ENCODE measurements around the gene CELF1. TPM values are rescaled to one million over a fixed set of nuclear protein-coding genes. Genes with fewer than 3 reads are reported as not detected.

Gene CELF1
- total and polyA plus RNA-seq, 2 experiments from 2014 or later = 124 to 233 TPM

DNA sequence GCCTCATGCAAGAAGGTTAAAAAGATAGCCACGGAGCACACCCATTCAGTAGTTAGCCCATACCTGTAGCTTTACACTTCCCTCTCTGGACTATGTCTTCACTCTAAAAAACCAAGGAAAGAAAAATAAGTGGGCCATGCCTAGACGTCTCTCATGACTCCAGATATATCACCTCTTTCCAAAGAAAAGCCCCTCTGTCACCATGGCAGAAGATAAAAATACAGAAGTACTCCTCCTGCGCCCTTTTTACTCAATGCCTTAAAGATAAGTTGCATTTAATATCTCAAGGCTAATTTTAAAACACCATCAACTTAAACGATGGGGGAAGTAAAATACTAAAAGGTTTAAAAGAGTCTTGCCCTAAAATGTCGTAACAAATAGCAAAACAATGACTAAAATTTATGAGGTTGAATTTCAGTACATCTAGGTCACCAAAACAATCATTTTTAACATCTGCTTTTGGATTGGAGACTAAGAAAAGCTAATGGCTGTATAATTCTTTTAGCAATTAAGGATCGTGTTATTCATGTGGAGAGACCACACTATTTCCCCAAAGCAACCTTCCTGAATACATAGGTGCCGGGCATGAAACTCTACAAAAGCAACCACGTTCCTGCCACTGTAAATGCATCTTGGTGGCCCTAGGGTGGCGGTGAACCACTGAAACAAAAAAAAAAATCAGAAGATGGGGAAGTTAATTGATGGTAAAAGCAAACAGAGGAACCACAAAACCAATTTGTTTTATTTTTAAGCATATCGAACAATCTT, 46.0 kb downstream of the CELF1 start (continued):
- no peak for TF ChIP-seq JUNB (IDR thresholded peaks at IDR 0.05; ENCODE audit: unreplicated experiment)
- TF ChIP-seq EZH2phosphoT487 (IDR thresholded peaks at IDR 0.05; ENCODE audit: unreplicated experiment) = no peak
- no peak for TF ChIP-seq CTCF (conservative IDR thresholded peaks at IDR 0.05; ENCODE audit: low read depth in 2 of 2)
- TF ChIP-seq REST (IDR thresholded peaks at IDR 0.05; ENCODE audit: unreplicated experiment) = no peak
- TF ChIP-seq POLR2AphosphoS5 (IDR thresholded peaks at IDR 0.05; ENCODE audit: low read depth) = no peak
- no peak for TF ChIP-seq NANOG (IDR thresholded peaks at IDR 0.05; ENCODE audit: borderline replicate concordance)
- no peak for TF ChIP-seq EZH2 (IDR thresholded peaks at IDR 0.05; ENCODE audit: low read depth, unreplicated experiment)

DNA sequence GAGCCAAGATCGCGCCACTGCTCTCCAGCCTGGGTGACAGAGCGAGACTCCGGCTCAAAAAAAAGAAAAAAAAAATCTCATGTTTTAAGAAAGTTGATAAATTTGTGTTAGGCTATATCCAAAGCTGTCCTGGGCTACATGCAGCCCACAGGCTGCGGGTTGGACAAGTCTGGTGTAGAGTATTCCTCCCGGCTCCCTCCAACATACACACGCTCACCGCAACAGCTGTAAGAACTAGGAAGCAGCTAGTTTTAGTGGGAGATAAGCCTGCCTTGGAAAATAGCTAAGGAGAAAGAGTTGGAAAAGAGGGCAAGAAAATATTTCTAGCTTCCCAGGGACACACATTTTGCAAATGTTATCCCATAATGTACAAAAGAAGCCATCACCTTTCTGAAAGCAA, 46.6 kb downstream of the CELF1 start:
- peaks cover 37% of the 10 kb centered on the region for H3K4me1 ChIP-seq (ENCODE audit: insufficient read depth)
- peaks cover 100% of the 10 kb centered on the region for H3K79me2 ChIP-seq (replicated peaks; ENCODE audit: insufficient read depth)
- H3K27me3 Mint-ChIP-seq (ENCODE audit: insufficient read depth, low read depth, poor library complexity) = peaks cover 2% of the 10 kb centered on the region
- H3K4me3 ChIP-seq = no peak overlapping the region
- H3K4me3 Mint-ChIP-seq = no peak overlapping the region
- peak overlapping the region; percentile 71 for H3K27ac ChIP-seq (ENCODE audit: low read depth)
- peaks cover 3% of the 10 kb centered on the region; the same call in 1 of the 3 replicates for H3K36me3 Mint-ChIP-seq (ENCODE audit: low read depth)
- H3K4me2 ChIP-seq = no peak overlapping the region
- ATAC-seq = no peak
- H3K27ac Mint-ChIP-seq = 0 out of 2 replicates have a peak overlapping the region, but pooled peaks have one; percentile 82
- H3F3A ChIP-seq (replicated peaks; ENCODE audit: low read depth) = peaks cover 5% of the 10 kb centered on the region
- H2AFZ ChIP-seq = no peak overlapping the region
- H3K27me3 ChIP-seq (ENCODE audit: insufficient read depth) = no peaks in the 10 kb centered on the region
- no peaks in the 10 kb centered on the region for H3K9me2 ChIP-seq (ENCODE audit: insufficient read depth)
- no peaks in the 10 kb centered on the region for H3K36me3 ChIP-seq (ENCODE audit: insufficient read depth)
- no peak for DNase-seq (ENCODE audit: low spot score)
- H4K20me1 ChIP-seq (replicated peaks; ENCODE audit: insufficient read depth) = peaks cover 58% of the 10 kb centered on the region
- peaks cover 54% of the 10 kb centered on the region for H3K4me1 Mint-ChIP-seq
- no peaks in the 10 kb centered on the region for H3K9me3 Mint-ChIP-seq
- TF ChIP-seq ETS1 (IDR thresholded peaks at IDR 0.05) = no peak
- no peak for TF ChIP-seq EZH2 (IDR thresholded peaks at IDR 0.05; ENCODE audit: low read depth, unreplicated experiment)
- no peak for TF ChIP-seq CTCF (conservative IDR thresholded peaks at IDR 0.05; ENCODE audit: low read depth in 2 of 2)
- no peak for TF ChIP-seq NANOG (IDR thresholded peaks at IDR 0.05; ENCODE audit: borderline replicate concordance)
- no peak for TF ChIP-seq ZNF331 (CRISPR knock-in tag; IDR thresholded peaks at IDR 0.05; ENCODE audit: low read depth)

All from GM23338 (cell line).